NCI-H446 (cell line): ENCODE data around the gene FILIP1L.
A peak's percentile ranks its signal among the peaks of the same experiment; 100 is the strongest.

Experiments
- DNase-seq, 2 experiments: peaks; one replicate each; lab custom pipeline; 2025; lab: John Stamatoyannopoulos, UW

The FILIP1L gene

DNA sequence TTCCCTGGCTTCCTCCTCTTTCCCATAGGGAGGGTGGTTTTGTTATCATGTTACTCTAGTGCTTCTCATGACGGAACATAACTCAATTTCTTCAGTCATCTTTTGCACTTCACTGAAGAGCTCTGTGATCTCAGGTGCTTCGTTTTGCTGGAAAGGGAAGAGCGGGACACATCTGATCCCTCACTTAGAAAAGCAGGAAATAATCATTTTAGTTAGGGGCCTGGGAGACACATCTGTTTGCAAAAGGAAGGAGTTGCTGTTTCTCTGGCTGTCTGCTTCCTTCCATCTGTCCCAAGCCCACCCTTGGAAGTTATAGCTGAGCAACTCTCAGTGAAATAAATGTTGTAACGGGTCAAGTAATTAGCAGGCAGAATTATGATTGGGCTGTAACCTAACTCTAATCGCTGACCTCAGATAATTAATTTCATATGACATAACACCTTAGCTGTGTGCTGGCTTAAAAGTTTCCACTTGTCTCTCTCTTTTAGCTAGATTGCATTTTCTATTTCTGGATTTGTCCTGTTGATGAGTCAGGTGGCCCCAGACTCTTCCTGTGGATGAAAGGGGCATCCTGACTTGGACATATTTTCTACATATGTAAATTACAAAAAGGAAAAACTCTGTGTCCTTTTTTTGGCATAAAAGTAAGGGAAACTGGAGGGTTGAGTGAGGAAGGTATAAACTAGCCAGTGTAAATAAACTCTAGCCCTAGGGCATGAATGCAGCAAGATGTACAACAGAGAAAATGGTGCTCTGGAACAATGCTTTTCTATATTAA is 11.0 kb upstream of the FILIP1L start:
- DNase-seq: no peak

DNA sequence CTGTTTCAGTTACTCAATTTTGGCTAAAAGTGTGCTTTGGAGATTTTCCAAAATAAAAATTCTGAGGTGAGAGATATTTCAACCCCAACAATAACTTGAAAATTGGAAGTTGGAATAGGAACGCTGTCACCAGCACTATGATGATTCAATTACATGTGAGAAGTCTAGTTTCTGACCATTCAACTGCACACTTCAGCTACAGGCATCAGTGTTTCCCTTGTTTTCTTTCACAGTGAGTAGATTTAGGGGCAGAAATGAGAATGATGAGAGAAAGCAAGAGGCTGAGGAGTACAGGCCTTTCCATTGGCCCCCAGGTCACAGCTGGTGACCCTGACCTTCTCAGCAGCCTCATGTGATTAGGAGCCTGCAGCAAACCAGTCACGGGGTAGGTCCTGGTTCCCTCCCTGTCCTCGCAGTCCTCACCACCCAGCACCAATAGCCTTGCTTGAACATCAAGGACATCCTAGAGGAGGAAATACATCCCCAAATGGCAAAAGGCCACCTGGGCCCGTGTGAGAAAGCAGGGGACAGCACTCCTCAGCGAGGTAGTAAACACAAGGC is 10.0 kb upstream of the FILIP1L start:
- DNase-seq: no peak

DNA sequence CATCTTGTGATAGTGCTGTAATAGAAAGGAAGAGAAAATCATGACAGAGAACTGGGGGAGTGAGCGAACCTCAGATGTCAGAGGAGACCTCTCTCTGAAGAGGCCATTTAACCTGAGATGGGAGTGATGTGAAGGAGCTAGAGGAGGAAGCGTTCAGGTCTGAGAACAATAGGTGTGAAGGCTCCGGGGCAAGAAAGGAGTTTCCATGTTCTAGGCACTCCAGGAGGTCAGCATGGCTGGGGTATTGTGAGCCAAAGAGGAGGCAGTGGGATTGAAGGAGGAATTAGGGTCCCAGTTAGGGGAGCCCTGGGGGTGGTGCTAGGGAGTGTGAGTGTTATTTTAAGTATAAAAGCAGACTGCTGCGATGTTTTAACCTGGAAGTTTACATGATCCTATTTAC is 8.8 kb upstream of the FILIP1L start:
- DNase-seq: no peak

DNA sequence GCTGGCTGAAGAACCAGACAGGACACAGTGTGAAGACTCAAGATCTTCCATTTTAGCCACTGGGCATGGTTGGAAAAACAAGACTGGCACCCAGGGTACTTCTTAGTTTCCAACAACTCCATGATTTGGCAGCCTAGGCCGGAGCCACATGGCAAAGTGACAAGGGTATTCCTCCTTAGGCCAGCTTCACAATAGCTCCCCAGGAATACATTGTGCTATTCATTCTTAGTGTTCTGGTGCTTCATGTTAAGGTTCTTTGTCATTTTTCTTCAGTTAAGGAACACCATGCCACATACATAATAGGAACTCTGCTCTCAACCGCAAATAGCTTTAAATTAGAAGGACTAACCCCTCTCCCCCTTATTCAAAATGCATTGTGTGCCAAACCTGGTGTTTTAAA is 8.0 kb upstream of the FILIP1L start:
- DNase-seq: peak in 1 of 2 experiments; percentile 21

DNA sequence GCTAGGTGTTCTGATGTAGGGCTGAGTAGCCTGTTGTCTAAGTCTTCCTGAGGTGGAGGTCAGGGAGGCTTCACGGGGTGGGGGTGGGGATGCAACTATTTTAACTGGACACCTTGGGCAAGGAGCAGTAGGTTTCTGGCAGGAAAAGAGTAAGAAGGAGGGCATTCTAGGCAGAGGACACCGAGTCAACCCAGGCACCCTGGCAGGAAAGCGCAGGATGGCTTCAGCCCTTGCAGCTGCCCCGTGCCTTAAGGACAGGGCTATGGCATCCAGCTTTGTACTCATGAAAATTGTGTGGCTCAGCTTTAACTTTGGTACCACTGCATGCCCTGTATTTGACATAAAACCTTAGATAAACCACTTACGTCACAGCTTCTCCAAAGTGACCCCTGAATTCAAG is 6.4 kb upstream of the FILIP1L start:
- DNase-seq: no peak

DNA sequence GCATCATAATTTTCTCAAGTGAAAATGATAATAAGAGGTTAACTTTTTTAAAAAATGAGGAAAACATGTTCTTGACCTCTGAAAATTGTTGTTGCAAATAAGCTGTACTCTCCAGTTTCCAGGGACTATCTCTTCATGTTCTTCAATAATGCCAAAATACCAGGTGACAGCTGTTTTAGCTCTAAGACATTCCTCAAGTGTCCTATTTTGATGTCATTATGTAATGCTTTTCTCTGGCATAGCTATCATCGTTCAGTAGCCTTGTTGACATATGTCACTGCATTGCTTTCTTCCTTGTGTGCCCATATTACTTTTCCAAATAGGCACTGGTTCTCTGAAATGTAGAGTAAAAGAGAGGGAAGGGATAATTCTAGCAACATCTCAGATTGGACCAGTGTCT is 5.7 kb upstream of the FILIP1L start:
- DNase-seq: no peak

DNA sequence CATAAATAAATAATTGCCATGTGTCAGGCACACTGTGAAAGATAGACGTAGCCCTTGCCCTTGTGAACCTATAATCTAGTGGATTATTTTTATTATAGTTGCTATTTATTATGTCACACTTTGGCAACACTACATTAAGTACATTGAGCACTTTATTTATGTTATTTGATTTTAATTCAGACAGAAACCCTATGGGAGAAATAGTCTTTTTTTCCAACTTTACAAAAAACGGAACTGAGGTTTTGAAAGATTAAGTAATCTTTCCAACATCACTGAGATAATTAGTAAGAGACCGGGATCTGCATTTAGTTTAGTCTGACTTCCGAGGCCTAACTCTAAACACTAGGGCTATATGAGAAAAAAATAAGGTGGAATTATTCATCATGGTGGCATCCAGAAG is 2.8 kb upstream of the FILIP1L start:
- no peak for DNase-seq

DNA sequence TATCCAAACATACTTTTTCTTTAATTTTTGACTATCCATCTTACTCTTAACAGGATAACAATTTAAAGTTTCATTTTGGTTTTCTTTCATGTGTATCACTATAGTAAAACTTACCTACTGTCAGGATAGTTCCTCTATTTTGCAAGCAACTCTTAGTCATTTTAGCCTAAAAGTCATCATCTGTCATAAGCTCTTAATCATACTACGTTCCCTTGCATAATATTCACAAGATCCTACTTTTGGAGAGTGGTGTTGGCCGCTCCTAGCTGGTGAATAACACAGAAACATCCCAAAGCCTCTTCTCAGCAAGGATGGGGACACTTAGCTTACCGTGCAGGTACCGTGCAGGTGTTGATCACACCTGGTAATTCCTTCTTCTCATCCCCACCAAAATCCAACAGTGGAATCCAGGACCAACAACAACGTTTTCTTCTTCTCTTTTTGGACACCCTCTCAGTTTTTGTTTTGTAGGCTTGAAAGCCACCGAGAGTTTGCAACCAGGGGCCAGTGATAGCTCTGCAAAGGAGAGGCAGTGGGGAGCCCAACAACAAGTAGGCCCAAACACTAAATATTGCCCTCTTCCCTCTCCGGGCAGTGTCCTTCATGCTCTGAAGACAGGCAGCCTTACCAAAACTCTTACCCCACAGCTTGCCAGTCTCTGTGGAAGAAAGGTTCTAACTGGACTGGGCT is 433 bp downstream of the FILIP1L start:
- DNase-seq: no peak

DNA sequence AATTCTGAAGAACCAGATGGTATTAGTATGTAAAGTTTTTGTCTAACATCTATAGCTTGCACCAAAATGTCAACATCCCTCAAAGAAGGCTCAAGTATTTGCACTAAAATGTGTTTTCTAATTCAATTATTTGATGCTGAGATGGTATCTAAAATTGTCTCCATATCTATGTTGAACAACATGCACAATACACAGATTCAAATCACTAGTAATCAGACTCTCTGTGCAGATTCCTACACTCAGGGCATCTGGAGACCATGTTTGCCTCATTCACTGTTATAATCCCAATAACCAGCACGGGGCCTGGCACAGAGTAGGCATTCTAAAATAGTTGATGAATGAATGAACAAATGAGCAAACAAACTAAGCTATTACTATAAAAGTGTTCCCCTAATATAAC is 2.6 kb downstream of the FILIP1L start:
- no peak for DNase-seq

DNA sequence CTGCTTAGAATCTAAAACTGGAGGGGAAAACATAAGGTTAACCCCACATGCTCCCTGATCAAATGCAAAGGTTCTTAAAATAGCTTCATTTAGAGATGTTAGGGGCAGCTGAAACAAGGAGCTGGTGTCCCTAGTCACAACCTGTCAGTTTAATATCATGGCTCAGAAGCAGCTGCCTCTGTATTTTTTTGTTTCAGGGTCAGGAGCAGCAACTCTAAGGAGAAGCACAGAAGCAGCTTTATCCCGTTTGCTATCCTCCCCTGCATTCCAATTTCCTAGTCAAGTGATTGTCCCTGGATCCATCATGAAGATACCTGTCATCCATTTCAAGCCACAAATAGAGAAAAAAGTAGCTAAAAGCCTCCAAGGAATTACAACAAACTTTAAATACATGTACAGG is 4.1 kb downstream of the FILIP1L start:
- no peak for DNase-seq

DNA sequence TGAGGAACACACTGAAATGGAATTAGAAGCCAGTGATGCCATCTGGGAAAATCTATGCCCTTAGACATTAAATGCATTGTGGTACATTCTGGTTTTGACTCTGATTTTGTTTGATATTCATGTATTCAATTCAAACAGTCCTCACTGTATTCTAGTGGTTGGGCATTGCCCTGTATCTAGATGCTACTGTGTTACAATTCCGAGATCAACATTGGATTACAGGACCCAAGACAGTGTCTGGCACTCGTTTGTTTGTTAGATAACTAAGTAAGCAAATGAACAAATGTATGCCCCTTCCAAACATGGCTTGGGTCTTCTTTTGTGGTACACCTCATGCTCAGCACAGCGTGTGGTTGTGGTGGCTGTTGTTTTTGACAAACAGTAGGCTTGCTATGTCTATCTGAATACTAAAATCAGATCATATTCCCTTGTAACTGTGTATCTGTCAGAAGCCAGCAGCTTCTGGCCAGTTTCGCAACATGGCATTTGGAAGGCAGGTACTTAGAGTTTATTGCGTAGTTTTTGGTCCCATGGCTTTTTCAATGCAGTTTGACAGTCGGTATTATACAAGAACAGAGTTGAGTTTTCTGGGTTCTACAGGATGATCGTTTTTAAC is 5.7 kb downstream of the FILIP1L start:
- DNase-seq: no peak

DNA sequence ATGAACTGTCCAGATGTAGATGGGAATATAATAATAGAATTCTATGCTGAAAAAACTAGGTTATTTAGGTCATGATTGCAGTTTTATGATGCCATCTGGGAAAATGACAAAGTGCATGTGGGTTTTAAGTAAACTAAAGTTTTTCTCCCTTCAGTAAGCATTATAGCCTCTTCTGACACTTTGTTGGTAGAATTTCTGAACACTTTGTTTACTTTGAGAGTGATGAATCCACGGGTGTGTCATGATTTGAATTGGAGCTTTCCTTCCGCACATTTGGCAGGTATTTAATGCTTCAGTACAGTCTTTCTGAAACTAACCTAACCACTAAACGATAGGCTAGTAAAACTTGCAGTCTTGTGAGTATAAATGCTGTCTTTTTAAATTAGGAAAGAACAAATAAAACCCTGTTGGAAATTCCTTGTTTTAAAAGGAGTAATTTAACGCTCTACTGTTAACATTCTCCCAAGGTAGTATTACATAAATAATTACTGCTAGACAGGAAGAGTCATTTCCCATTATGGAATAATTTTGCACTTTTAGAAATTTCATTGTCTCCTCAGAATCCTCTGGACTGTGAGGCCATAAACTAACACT is 7.0 kb downstream of the FILIP1L start:
- no peak for DNase-seq

DNA sequence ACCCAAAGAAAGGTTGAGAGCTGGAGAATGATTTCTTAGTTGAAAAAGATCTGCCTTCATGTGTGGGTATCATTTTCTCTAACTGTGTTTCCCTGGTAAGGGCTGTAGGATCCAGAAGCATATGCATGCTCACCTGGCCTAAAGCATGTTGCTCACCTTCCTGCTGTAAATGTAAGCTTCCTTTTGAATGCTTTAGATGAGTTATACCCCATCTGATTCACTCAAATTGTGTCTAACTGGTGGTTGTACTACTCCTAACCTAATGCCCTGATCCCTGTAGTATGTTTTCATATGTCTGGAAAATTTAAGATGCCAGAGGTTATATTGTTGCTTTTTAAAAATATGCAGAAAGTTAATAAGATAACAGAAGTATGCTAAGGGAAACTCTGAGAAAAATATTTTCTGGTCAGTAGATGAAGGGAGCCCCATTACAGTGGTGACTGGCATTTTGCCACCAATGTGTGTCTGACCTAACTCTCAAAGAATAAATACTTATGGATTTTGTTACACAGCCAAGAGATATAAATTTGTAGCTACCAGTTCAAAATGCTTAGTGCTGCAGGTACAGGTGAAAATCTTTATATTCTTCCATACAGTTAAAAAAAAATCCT is 7.7 kb downstream of the FILIP1L start:
- no peak for DNase-seq

DNA sequence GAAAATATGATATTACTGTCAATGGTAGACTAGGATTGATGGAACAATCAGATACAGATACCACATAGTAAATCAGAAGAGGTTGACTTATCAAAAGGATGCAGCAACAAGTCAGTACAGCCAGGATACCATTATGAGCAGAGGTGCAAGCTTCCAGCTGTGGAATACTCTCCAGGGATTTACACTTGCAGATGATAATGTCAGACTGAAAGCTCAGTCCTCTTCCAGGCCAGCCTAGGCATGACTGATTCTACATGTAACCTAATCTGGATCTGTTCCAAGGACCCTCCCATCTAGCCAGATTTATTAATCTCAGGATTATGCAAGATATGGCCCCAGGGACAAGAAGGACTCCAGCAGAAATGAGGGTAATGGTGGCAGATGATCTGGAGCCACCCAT is 8.2 kb downstream of the FILIP1L start:
- DNase-seq: no peak

DNA sequence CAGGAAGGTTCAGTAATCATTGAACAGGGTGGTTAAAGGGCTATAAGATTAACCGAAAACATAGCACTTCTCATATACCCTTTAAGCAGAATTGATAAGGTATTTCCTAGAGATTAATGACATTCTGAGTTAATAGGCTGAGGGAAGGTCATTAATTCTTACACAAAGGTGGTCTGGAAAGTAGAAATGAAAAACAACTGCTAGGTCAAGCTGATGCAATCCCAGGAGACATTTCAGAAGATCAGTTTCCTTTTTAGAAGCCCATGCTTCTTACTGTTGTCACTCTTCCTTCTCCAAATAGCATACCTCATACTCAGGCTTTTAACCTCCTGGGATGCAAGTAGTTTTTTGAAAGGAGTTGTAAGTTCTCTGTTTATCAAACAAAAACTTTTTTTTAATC is 8.8 kb downstream of the FILIP1L start:
- no peak for DNase-seq

DNA sequence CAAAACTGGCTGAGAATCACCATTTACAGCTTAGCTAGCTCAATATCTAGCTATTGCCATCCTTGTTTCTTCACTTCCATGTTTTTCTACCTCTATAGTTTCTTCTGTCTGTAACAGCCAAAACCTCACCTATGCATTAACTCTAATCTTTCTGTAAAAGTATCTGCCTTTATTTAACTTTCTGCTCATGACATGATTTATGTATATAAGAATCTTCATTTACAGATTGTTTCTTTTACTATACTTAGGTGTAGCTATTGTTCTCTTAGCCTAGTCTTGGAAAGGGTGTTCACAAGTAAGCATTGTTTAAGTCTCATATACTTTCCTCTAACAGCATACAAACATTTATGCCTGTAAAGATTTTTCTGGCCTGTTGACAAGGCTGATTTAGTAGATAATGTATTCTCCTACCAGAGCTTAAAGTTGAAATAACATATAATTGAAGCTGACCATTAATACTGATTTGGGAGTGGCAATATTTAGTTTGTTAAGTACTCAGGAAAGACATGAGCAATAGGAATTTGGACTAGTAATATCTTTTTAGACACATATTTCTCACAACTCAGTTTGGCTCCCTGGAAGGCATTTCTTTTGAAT is 9.4 kb downstream of the FILIP1L start:
- DNase-seq: no peak

DNA sequence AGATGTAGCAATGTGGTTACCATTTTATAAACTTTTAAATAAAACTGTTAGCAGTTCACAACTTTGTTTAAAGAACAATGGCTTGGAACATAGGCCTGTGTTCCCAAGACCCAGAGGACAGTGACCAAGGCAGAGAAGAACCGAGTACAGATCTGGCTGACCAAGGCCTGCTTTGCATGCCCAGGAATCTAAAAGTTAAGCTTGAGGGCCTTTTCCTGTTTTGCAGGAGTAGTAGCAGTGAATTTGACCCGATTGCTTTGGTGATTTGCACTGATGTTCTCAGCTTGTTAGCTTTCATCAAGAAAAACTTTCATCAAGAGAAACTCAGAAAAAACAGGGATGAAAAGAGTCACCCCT is 9.9 kb downstream of the FILIP1L start:
- no peak for DNase-seq

DNA sequence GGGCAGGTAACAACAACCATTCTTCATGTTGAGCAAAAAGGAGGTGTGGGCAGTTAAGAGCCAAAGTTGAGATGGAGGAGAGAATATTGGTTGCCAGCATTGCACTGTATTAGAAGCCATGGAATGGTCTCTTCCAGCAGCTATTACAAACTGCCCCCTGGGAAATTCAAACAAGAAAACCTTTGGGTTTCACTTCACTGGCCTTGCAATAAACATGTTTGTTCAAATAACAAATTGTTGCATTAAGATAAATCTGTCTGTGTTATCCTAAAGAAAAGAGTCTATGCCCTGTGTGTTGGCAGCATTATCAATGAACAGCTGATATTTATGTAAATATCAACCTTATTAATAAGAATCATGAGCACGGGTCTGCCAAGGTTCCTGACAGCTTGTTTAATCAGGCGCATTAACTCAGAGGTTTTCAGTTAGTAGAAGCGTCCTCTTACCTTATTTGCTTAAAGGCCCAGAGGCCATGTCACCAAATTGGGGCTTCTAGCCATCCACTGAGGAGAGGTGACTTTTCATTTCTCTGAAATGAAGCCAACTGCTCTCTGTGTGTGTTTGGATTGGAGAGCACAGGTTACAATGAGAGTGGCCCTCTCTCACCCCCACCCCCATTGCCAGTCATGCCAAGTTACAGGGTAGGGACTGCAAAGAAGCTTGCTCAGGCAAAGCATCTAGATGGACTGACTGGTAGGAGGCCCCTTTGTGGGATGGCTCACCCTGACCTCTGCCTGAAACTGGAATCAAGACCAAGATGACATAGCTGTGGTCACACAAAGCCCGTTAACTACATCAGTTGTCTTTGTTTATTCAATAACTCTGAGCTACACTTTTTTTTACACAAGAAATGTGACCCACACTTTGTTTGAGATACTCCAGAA is 10.5 kb downstream of the FILIP1L start:
- DNase-seq: peak; percentile 45 to 82

DNA sequence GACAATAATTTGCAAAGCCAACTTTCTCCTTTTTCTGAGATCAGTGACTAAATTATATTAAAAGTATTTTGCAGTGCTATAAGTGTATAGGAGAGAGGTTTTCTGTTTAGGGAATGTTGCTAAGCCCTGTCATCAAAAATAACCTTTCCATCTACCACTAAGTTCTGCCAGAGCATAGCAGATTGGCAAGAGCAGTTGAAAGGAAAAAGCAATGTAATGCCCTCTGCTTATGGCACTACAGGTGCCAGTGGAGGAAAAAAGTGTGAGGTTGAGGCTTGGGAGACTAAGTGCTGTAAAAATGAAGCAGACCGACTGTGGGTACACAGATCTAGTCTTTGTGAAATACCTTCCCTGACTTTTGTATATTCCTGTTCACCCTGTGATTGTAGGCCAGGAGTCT is 11.5 kb downstream of the FILIP1L start:
- no peak for DNase-seq

DNA sequence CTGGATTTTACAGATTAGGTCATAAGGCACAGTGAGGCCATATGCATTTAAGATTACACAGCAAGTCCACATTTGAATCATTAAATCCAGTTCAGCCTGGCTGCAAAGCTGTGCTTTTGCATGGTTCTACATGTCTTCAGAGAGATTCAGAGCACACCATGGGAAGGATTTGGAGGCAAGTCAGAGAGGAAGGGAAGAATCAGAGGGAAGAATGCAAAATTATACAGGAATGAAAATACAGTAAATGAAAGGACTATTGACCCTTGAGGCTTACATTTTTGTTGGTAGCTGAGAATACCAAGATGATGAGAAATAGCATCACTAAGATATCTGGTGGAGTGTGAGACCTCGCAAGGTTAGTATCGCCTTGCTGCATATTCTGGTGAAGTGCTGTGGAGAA is 13.9 kb downstream of the FILIP1L start:
- DNase-seq: no peak

DNA sequence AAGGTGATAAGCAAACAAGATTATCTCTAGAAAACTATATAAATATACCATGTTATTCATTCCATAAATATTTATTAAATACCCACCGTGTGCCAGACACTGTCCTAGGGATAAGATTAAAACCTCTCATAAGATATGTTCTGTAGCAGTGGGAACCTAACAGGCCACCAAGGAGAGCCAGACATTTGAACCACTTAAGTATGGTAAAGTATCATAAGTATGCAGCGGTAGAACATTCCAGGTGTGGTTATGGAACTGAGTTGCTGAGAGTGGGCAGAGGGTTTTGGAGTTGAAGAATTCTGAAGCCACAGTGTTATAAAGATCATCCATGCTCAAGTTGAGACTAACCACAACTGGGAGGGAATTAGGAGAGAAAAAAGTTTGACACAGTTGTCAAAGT is 14.7 kb downstream of the FILIP1L start:
- no peak for DNase-seq
